C1 segment of cervical spinal cord (tissue), 14 donors: ENCODE measurements around the gene SMG9.
"Not testable (repeated sequence)": the region's sequence is repeated elsewhere in the genome, so short reads cannot be mapped to it uniquely, and the experiment has no call there.

Experiments used
- DNase-seq, 14 donors: peaks; one replicate each; lab custom pipeline; 2025; lab: John Stamatoyannopoulos, UW

SMG9 gene

GRCh38 chr19:43779820-43780219, 25.1 kb upstream of the SMG9 start:
- DNase-seq = no peak

- peak in 2 of 14 donors; percentile 9 to 39 for DNase-seq
Observed at GRCh38 chr19:43779147-43779819, 24.5 kb upstream of the SMG9 start.

DNA sequence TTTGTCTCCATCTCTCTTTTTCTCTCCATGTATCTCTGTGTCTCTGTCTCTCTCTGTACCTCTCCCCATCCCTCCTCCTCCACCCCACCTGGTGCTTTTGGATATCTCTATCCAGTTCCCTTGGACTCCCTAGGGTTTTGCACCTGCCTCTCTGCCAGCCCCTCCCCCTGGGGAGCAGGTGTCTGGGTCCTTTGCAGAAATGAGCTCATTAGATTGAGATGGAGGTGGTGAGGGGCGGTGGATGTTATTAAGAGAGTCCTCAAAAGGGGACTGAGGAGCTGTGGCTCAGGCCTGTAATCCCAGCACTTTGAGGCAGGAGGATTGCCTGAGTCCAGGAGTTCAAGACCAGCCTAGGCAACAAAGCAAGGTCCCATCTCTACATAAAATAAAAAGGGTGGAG, 23.9 kb upstream of the SMG9 start:
- no peak for DNase-seq

DNA sequence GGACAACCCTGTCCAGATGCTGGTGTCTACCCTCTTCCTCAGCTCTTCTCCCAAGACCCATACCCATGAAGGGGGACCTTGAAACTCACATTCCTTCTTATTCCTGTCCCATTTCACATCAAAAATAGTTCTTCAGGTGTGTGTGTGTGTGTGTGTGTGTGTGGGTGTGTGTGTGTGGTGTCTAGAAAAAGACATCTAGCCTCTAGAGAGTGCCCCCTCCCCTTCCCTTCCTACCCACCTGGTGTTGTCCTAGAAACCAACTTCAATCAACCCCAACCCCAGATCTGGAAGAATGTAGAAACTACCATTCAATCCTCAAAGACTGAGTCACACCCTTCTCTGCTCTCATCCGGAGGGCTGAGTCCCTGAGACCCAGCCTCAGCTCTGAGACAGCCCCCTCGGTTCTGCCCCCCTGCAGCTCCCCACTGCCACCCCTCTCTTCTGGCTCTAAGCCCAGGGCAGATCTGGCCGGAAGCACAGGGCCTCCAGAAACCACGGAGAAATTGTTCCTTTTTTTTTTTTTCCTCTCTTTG, 22.5 kb upstream of the SMG9 start:
- DNase-seq = peak in 2 of 14 donors; percentile 44 to 45

- DNase-seq = no peak
Observed at GRCh38 chr19:43776286-43776685, 21.5 kb upstream of the SMG9 start.

- no peak for DNase-seq
Observed at GRCh38 chr19:43775299-43775890, 20.6 kb upstream of the SMG9 start.

DNA sequence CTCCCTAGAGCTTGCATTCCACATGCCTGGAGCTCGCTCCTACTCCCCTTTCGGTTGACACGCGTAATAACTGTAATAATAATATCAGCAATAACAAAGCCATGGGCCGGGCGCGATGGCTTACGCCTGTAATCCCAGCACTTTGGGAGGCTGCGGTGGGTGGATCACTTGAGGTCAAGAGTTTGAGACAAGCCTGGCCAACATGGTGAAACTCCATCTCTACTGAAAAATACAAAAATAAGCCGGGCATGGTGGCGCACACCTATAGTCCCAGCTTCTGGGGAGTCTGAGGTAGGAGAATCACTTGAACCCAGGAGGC, 20.1 kb upstream of the SMG9 start:
- not testable (repeated sequence) for DNase-seq

DNA sequence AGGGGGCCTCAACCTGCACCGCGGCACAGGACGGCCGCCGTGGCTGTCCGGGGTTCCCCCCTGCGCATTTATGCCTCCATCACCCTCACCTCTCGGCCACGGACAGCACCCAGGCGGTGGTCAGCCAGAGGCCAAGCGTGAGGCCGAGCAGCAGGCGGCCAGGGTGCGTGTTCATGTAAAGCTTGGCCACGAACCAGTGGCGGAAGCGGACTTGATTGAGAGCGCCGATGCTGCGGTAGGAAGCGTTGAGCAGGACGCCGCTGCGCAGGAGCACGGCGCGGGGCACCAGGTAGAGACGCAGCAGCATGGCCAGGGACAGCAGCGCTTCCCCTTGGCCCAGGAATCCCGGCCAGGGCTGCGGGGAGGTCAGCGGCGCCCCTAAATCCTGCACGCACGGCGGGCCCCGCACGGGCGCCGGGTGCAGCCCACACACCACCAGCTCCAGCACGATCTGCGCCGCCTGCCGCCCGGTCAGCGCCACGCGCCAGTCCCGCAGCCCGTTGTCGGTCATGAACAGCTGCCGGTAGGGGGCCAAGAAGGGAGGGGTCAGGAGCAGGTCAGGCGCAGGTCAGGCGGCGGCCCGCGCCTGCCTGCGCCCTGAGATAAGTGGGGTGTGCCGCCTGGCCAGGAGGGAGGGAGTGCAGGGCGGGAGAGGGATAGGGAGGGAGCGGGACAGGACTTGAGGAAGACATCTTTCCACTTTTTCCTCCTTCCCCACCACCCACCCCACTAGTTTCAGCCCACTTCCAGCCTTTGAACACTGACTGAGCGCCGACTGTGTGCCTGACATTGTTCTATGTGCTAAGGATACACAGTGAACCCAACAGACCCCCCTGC, 19.6 kb upstream of the SMG9 start:
- DNase-seq = peak in 8 of 14 donors; percentile 6 to 56 (median 31)

DNA sequence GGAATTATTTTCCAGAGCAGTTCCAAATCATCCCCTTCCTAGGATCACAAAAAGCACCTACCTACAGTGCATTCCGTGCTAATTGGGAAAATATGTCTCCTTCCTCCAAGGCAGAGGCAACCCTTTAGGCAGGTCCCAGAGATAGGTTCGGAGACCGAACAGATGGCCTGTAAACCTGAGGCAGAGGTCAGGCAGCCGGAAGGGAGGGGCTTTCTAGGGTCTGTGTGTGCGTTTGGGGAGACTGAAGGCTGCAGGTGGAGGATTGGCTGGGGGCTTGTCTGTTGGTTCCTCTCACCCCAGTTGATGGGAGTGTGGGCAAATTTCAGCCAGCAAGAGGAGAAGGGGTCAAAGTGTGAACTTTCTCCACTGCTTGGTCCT, 19.0 kb upstream of the SMG9 start:
- no peak for DNase-seq

GRCh38 chr19:43769256-43769655, 14.5 kb upstream of the SMG9 start:
- no peak for DNase-seq

DNA sequence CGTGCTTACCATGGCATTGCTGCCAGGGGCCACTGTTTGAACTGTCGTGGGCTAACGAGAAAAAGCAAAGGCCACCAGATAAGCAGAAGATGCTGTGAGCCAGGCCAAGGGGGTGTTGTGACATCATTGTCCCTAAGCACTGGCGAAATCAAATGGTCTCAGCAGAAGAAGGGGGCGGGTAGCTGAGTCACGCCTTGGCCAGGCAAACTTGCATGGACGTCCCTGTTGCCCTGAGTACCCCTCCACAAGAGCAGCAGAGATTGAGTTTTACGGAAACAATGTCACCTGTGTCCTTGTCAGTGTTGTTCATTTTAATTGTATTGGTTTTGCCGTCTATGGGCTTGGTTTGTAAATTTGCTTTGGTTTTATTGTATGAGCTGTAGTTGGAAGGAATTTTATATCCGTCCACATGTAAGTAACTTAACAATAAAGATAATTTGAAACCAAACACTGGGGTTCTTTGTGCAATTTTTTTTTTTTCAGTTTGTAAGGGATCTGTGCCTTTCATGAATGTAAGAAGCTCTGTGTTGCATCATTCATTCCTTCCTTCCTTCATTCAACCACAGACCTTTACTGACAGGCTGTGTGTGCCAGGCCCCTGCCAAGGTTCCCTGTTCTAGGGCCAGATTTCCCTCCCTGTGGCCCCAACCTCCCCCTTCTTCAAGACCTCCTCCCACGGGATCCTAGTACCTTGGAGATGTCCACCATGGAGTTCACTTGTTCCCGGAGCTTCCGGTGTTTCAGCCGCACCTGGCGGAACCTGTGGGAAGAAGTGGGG, 13.7 kb upstream of the SMG9 start:
- peak in 1 of 14 donors; percentile 23 for DNase-seq

GRCh38 chr19:43767818-43768217, 13.1 kb upstream of the SMG9 start:
- no peak for DNase-seq

- DNase-seq = no peak
Observed at GRCh38 chr19:43767316-43767715, 12.6 kb upstream of the SMG9 start.

- no peak for DNase-seq
Observed at GRCh38 chr19:43766755-43767043, 11.9 kb upstream of the SMG9 start.

GRCh38 chr19:43765109-43765876, 10.5 kb upstream of the SMG9 start:
- peak in 6 of 14 donors; percentile 8 to 56 (median 24) for DNase-seq

GRCh38 chr19:43764684-43765083, 9.9 kb upstream of the SMG9 start:
- not testable (repeated sequence) for DNase-seq

DNA sequence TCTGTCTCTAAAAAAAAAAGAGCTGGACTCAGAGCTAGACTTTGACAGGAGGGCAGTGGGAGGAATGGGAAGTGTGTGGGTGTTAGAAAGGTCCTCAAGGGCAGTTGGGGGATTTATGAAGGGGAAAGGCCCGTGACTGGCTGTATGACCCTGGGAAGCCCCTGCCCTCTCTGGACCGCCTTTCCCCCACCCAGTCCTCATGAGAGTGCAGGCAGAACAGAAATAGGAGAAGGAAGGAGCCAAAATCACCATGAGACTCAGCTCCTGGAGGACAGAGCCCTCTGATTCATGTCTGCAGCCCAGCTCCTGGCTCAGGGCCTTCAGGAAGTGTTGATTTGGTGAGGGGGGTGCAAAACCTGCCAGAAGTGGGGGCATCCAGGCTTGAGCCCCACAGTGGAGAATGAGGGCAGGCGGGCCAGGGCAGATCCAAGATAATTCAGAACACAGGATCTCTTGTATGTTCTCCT, 8.7 kb upstream of the SMG9 start:
- peak in 1 of 14 donors; percentile 18 for DNase-seq

DNA sequence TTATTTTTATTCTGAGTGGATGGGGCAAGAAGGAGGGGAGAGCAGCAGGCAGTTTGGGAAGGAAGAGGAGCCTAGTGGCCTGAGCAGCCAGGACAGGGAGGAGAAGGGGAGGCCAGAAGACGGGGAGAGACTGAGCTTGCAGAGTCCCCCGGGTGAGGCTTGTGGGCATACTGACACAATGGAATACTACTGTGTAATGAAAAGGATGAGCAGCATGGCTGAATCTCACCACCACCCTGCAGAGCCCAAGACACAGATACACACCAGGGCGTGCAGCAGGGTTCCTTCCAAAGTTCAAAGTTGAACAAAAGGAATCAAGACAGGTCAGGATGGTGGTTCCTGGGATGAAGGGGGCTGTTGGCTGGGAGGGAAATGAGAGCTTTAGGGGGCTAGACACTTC, 8.1 kb upstream of the SMG9 start:
- no peak for DNase-seq

GRCh38 chr19:43760941-43761340, 6.2 kb upstream of the SMG9 start:
- DNase-seq = no peak

GRCh38 chr19:43759515-43759914, 4.8 kb upstream of the SMG9 start:
- DNase-seq = no peak

GRCh38 chr19:43755256-43755801, 567 bp upstream of the SMG9 start:
- peak in 13 of 14 donors; percentile 30 to 81 (median 68) for DNase-seq
